Activated T-cell treated with anti-CD3 and anti-CD28 coated beads, Interleukin-2, amount 50 U/mL, for 1 hour (primary cell): ENCODE results near the gene WWOX.

Experiments
- DNase-seq: peaks from one replicate; pipeline ENCODE4 v3.0.0-alpha.2; 2020

Gene WWOX

DNA sequence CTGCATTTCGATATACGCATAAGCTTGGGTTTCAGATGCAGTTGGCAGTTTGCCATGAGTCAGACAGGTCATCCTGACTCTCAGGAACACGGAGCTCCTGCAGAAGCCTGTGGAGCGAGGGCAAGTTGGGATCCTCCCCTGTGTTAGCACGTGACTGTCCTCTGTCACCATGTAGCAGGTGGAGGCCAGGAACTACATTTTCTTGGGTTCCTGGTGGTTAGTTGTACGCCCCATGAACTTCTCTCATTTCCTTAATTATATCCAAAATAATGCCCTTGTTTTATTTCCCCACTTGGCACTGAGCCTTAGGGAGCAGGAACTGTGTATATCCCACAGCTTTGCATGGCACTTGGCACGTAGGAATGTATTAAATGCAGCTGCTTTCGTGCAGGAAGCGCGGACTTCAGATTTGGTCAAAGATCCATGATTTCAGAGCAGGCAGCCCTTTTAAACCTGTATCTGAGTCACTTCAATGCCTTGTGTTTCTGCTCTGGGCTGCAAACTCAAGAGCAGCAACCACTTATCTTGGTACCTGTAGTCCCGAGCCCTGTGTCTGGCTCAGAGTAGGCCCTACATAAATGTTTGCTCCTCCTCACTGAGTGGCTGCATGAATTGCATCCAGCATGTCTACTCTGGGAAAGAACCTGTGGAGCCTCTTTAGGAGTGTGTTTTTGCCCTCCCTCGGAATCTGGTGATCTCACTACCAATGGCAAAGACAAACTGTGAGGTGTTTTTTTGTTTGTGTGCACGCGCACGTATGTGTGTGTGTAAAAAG is 1072.7 kb downstream of the WWOX start:
- no peak for DNase-seq

DNA sequence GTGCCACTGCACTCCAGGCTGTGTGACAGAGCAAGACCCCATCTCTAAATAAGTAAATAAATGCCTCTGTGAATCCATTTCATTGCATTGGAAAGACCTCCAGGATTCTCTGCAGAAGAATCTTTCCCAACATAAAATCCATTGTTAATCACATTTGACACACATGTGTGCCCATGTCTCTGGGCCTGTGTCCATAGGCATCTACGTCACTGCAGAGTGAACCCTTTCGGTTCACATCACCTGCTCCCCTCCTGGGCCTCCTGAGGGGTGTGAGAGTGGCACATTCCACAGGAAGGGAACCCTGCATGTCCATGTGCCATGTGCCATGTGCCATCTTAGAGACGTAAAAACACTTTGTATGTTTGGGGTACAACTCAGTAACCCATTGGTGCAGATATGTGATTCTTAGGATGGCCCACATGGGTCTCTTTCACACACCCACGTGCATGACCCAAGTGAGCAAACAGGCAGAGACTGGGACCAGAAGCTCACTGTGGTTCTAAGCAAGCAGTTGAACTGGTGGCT is 1073.6 kb downstream of the WWOX start:
- DNase-seq = no peak

DNA sequence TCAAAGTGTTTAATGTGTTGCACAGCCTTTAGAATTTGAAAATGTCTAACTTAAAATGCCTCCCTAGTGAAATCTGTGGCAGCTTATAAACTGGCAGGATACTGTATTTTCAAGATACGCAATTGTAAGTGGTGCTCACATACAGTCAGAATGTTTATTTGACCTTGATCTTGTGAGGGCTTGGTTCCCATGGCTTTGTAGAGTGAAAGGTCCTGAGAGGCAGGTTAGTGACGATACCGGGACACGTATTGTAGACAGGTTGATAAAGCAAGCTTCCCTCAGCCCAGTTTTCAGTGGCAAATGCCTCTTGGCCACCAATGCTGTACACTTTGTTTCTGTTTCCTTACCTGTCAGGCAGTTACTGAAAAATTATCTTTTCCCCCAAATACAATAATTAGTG is 1074.5 kb downstream of the WWOX start:
- DNase-seq = no peak

DNA sequence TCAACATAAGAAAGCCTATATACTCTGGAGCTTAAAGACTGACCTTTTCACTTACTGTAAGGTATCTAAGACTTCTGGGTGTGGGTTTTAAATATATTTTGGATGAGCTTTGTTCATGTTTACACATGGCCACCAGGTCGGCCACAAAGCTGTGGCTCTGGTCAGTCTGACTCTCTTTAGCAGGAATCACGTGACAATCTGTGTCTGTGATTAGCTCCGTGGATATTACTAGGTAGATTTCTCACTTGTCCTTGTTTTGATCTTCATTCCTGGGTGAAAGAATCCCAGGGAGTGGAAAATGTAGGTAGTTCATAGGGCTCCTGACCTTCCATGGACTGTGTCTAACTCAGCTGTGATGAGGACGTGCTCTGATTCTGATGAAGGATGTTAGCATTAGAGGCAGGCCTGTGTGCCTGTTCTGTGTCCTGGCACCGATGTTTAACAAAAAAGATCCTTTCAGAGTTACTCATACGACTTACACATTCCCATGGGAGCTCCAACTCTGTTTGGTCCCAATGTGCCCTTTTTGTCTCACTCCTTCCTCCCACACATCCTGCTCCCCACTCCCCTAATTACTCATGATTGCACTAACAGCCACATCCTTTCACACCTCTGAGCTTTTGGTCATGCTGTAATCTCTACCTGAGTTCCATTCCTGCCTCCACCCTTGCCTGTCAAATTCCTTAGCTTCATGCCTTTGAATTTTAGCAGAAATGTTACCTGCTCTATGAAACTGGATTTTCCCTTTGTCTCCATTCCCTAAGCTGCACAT is 1076.0 kb downstream of the WWOX start:
- no peak for DNase-seq

DNA sequence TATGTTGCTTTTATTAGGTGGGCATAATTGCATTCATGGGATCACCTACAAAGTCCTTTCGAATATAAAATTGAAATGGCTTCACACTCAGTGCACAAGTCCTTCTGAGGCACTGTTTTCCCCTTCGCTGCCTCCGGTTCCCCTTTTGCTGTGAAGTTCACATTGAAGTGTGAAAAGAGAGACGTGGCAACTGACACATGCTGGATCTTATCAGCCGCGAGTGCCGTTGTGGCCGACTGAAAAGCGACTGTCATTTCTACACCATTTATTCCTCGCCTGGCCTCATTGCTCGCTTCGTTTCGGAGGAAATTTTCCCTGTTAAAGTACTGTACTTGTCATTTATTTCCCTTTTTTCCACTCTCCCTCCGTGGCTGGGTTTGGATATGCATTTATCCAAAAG is 1077.6 kb downstream of the WWOX start:
- DNase-seq = no peak

DNA sequence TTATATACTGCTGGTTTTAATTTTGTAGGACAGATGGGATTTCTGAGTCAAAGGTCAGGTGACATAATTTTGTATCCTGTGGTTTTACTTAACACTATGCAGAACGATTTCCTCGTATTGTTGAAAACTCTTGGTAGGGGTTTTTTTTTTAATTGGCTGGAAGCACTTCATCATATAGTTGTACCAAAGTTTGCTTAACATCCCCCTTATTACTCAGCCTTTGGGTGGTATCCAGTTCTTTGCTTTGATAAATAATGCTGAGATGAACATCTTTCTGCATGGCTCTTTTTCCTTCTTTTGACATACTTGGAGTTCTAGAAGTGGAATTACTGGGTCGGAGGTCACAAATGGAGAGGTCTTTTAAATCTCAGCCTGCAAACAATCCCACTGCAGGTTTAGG is 1082.0 kb downstream of the WWOX start:
- no peak for DNase-seq

DNA sequence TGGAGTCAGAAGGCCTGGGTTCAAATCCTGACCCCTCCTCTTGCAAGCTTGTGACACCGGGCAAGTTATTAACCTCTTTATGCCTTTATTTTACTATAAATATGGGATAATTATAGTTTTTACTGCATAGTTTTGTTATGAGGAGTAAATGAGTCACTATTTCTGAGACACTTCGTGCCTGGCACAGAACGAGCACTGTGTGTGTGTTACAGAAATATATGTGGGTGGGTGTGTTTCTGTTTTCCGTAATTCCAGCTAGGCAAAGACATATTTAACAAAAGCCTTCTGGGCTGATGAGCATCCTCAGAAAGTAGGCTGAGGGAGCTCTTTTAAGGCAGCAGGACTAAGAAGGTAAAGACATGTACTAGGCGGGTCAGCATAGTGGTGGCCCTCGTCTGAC is 1083.2 kb downstream of the WWOX start:
- no peak for DNase-seq

DNA sequence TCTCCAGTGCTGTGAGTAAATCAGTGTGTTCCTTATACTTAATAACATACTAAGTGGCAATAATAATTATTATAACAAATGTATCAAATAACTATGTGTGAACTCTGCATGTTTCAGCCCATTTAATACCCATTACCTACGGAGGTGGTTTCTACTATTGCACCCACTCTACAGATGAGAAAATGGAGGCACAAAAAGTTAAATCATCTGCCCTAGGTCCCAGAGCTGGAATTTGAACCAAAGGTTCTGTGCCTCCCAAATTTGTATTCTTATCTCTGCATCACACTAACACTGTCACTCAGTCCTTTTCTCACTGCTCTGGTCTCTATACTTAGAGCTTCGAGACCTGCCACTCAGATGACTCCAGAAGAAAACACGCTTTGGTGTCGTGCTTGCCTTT is 1084.1 kb downstream of the WWOX start:
- no peak for DNase-seq

DNA sequence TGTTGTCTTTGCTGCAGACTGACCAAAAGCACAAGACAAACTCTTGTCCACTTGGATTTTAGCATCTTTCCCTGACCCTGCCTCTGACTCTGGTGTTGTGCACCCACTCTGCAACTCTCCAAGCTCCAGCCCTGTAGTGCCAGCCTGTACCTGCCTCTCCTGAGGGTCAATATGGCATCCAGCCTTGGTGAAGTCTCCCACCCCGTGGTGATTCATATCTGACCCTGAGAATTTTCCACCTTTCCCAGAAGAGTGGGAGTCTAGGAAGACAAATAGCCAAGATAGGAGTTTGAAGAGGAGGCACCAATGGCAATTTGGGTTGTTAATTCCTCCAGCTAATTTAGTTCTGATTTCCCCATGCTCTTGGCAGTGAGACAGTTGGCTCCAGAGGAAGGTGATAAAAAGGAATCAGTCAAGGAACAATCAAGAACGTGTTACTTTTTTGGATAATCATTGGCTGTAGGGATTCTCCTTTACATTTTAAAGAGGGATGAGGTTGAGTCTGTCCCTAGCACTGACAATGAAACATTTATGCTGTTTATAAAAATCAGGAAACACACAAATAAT is 1085.1 kb downstream of the WWOX start:
- DNase-seq = no peak

DNA sequence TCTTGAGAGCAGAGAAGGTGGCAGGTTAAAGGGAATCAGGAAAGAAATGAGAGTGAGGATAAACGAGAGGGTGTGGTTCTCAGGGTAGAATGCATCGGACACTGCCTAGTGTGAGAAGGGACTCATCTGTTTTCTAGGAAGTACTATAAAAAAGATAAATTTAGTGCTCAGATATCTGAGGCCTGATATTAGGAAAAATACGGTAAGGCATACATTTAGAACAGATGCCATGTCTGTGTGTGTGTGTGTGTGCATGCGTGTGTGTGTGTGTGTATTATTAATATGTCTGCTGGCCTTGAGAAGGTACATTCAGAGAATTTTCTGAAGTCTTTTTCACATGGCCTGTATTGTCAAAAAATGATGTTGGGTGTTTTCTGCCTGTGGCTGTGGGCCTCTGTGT is 1086.3 kb downstream of the WWOX start:
- DNase-seq = no peak

DNA sequence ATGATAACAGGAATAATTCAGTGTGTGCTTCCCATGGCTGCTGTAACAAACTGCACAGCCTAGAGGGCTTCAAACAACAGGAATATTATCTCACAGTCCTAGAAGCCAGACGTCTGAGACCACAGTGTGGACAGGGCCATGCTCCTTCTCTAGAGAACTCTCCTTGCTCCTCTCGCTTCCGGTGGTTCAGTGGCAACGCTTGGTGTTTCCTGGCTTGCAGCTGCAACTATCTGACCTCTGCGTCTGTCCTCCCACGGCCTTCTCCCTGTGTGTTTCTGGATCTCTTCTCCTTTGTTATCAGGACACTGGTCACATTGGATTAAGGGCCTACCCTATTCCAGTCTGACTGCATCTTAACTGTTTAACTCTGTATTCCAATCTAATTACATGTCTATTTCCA is 1086.7 kb downstream of the WWOX start:
- DNase-seq = no peak

DNA sequence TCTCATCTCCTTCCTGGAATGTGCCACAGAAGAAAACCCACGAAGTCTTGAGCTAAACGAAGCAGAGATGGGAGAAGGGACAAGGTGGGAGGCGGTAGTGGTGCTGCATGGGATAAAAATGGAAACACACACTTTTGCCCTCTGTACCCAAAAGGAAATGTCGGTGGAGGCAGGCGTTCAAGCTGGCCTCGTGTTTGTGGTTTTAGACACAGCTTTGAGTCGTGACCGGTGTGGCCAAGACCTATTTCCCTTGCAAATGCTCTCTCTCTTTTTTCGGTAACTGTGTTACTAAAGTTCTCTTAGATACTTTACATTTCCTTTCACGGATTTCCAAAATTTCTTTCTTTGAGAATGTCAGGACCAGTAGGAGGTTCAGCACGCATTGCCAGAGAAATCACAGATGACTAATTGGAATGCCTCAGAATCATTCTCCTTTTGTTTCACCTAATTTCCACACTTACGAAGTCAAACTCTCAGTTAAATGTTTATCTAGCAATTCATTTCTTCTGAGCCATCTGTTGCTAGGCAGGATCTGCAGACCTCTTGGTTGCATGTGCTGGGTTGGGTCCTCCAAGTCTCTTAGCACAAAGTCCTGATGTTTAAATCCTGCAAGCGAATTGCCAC is 1088.8 kb downstream of the WWOX start:
- no peak for DNase-seq

DNA sequence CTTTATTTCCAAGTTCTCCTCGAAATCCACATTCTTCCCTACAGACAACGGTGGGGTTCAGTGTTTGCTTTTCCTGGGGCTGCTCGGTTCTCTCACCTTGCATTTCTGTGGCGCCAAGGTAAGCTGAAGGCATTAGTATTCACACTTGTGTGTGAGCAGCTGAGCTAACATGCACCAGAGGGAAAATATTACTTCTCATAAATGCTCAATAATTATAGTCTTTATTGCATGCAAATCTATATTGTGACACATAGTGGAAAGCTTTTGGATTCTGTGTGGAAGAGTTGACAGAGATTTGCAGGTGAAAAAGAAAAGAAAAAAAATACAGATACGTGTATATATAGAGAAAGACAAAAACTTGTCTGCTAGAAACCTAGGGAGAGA is 1089.3 kb downstream of the WWOX start:
- no peak for DNase-seq

DNA sequence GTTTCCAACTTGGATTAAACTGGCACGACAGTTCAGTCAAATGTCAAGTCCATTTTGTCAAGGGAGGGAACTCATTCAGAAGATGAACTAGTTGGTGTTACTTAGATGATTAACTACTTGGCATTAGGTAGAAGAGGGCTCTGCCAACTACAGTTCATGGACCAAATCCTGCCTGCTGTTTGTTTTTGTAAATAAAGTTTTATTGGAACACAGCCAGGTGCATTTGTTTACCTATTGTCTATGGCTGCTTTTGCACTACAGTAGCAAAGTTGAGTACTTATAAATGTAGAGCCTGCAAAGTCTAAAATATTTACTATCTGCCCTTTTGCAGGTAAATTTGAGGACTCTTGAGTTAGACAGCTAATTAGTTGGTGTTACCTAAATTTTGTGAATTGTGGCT is 1091.1 kb downstream of the WWOX start:
- no peak for DNase-seq

DNA sequence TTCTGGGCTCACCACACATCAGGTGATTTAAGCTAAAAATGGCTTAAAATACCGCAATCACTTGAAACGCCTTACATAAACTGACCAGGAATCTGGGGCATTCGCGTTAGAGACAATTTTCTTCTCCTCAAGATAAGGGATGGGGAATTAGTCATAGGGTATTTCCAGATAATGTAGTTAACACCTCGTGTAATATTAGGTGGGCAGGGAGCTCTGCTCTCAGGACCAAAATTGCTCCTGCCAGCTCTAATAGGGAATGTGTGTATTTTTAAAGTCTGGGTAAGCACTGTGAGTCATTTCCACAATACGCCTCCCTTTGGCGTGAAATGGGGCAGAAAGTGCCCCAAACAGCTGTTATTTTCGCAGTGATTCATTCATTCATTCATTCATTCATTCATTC is 1092.5 kb downstream of the WWOX start:
- DNase-seq = no peak

DNA sequence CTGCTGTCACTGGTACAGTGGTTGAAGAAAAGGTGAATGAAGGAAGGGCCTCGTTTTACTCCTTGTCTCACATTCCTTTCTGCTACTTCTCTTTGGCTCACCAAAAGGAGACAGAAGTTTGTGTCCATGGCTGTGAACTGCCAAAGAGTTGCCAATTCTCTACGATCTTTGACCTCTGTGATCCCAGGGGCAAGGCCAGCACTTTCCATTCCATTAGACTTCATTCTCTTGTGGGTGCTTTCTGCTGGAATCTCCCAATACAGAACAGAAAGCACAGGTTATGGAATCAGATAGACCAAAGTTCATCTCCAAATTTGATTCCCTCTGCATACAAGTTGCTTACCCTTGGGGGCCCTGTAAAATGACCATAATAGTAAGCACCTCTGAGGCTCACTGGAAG is 1093.5 kb downstream of the WWOX start:
- DNase-seq = no peak

DNA sequence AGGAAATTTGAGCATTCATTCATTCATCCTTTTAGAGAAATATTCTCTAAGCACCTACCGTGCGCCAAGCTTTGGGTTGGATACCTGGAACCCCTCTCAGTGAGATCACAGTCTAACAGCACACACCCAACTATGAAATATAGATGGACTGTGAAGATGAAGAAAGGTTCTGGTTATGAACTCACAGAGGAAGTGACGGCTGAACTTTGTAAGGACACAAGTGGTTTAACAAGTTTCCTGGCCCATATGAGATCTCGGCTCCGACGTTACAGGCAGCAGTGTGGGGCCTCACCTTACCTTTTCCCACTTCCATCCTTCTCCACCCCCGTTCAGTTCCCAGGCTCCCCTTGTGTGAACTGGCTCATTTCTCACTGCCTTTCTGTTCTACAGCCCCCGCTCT is 1094.8 kb downstream of the WWOX start:
- DNase-seq = no peak

DNA sequence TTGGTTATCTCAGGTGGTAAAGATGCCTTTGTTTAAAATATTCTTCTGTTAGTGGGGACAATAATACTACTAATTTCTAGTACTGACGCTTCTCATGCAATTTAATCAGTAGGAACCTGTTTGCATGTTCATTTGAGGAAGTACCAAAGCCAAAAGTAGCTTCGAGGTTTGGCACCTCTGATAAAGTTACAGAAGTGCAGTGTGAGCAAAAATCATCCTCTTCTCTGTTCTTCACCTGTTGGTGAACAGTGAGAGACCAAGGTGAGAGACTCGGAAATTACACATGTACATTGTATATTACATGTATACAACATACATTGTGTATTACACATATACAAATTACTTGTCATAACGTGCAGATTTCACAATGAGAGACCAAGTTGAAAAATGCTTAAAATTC is 1096.5 kb downstream of the WWOX start:
- no peak for DNase-seq

DNA sequence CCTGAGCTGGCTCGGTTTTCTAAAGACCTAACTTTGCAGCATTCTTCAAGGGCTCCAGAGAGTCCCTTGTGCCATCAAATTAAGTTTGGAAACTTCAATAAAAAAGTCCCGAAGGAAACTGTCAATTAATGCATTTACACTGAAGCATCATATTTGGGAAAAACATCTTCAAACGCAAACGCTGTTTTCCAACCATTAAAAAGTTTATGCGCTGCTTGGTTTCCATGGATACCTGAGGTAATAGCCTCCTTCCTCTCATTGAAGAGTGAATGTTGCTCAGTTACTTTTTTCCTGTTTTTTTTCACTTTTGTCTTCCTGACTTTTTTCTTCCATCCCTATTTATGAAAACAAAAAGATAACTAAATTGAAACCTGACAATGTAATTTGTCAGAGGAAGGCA is 1102.0 kb downstream of the WWOX start:
- DNase-seq = no peak

DNA sequence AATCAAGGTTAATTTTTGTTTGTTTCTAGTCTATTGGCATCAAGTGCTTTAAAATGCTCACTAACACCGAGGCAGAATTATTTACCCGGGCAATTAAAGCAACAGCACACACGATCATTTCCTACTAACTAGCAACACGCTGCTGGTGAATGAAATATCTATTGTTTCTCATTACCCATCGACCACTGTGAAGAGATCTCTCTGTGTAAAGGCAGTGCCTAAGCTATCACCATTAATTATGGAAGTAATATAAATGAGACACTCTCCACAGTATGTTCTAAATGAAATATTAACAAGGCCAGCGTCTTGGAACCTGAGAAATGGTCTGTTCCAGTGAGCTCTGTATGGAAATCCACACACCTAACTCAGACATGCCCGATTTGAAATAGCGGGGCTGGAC is 1103.5 kb downstream of the WWOX start:
- DNase-seq = no peak

DNA sequence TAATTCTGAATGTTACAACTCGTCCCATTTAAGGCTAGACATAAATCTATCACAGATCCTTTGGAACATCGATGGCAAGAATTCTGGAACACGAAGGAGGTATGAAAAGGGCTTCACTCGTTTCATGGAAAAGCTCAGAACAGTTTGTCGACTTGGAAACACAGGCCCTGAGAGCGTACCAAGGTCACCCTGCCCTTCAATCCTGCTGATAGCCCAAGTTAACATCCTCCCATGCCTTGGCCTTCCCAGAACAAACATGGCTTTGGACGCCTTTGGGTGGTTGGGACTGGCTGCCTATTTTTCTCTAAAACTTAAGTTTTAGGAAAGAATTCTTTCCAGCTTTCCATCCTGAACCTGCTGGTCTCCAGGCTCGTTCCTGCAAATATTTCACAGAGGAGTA is 1105.0 kb downstream of the WWOX start:
- no peak for DNase-seq

DNA sequence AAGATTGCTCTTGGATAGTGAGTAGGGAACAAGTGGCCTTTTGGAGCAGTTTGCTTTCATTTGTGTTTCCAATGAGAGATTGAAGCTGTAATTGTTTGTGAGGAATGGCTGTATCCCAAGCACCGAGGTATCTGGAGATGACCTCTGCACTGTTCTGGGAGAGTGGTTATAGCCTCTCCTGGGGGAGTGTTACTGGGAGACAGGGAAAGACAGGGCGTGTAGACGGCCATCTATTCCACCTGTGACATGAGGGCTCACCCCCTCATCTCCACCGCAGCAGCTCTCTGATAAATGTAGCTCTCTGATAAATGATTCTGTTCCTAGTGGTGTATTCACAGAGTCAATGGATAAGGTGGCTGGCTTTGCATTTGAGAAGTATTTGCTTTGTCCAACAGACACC is 1107.4 kb downstream of the WWOX start:
- DNase-seq = no peak

DNA sequence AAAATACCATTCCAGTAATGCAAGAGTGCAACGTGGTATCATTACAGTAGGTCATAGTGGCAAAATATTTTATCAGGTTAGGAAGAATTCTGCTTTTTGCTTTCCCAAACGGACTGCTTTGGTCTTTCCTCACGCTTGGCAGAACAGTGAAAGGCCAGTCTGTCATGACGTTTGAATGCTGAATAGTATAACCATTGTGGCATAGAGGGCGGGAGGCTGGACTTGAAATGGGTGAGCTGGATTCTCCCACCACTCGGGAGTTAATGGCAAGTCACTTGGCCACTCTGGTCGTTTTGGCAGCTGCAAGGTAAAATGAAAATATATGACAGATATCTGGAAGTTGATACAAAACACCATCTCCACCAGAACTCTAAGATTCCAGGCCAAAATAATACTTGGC is 1109.9 kb downstream of the WWOX start:
- no peak for DNase-seq

DNA sequence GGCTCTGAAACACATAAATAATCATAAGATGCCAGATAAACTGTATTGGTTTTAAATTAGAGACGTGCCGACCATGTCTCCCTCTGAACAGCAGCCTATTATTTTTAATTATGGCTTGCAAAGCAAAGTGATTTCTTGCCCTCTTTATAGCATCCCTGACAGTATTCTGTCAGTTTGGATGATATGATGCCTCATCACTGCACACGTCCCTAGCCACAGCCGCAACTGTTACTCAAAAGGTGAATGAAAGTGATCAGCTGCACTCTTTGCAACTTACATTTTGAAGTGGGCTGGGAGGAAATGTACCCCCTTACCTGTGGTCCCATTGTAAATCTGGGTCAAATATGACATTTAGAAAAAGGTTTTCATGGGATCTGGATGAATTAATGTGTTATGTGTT is 1111.2 kb downstream of the WWOX start:
- DNase-seq = no peak
